HG03460 (cell line): ENCODE measurements around the gene ANKRD36C.
"Not testable (repeated sequence)": the region's sequence is repeated elsewhere in the genome, so short reads cannot be mapped to it uniquely, and the experiment has no call there.

Experiments used
- ATAC-seq: cut with Tn5 transposase; IDR thresholded peaks from one replicate; pipeline ENCODE4 v1.9.1; 2021; ENCODE audit not compliant: unreplicated experiment

Gene ANKRD36C

GRCh38 chr2:96008051-96008450 is 16.4 kb upstream of the ANKRD36C start:
- not testable (repeated sequence) for ATAC-seq

GRCh38 chr2:96006248-96006647 is 14.6 kb upstream of the ANKRD36C start:
- ATAC-seq: not testable (repeated sequence)

DNA sequence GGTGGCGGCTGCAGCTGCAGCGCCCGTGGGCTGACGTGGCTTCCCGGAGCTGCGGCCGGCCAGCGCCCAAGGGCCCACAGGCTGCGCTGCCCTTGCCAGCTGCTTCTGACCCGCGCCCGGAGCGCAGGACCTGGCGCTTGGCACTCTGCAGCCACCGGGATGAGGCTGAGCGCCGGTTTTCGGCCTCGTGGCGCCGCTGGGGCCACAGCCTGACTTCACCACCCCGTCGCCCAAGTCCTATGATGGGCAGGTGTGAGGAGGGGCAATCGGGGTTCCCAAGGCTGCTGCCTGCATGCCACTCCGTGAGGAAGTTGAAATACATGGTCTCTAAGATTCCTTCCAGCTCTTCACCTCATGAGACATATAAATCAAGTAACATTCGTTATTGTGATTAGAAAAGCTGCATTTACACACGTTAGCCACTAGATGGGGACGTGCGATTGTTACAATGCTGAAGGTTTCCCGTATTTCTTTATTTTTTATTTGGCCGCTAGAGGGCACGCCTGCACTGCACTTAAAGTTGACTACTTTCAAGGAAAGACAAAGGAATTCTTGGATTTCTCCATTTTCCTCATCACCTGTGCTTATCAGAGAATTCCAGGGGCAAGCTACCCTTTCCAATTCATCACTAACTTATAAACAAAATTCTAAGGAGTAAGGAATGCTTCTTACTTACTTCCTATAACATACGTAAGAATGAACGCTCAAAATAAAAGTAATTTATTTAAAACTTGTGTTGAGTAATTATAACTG is 1.1 kb upstream of the ANKRD36C start:
- ATAC-seq: not testable (repeated sequence)

DNA sequence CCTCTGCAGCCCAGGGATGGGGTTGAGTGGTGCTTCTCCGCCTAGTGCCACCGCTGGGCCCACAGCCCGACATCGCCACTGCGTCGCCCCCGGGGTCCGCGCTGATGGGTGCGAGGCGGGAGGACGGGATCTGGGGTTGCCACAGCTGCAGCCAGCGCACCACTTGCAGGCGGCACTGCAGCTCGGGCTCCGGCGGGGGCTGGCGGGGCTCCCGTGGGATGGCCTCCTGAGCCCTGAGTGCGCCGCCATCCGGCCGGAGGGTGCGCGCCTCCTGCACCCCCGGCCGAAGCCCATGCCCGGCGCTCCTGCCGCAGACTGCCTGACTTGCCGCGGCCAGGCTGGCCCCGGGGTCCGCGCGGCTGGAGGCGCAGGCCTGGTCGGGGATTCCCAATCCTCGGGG is 478 bp upstream of the ANKRD36C start:
- peak; percentile 44 for ATAC-seq

- not testable (repeated sequence) for ATAC-seq
Observed at GRCh38 chr2:95990884-95991283, 740 bp downstream of the ANKRD36C start.

- not testable (repeated sequence) for ATAC-seq
Observed at GRCh38 chr2:95951662-95952061, 40.0 kb downstream of the ANKRD36C start.

DNA sequence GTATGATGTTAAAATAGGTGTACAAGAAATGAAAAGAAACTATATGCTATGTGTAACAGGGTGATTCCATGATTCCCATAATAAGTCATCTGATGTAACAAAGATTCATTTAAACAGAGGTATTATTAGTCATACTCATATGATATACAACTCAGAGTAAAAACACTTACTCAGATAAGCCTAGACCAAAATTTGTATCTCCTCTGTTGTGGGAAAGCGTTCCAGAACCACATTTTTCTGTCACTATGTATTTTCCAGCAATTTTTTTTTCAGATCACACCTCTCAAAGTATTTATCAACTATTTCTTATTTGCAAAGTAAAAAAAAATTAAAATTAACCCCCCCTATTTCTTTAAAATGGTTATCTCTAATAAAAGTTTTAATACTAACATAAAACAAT is 43.6 kb downstream of the ANKRD36C start:
- ATAC-seq: not testable (repeated sequence)

DNA sequence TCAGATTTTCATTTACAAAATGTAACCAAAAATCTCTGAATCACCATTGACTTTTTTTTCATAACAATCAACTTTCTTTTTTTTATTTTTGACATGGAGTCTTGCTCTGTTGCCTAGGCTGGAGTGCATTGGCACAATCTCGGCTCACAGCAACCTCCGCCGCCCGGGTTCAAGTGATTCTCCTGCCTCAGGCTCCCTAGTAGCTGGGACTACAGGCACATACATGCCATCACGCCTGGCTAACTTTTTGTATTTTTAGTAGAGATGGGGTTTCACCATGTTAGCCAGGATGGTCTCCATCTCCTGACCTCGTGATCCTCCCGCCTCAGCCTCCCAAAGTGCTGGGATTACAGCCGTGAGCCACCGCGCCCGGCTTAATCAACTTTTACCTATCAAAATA is 51.7 kb downstream of the ANKRD36C start:
- ATAC-seq: not testable (repeated sequence)

DNA sequence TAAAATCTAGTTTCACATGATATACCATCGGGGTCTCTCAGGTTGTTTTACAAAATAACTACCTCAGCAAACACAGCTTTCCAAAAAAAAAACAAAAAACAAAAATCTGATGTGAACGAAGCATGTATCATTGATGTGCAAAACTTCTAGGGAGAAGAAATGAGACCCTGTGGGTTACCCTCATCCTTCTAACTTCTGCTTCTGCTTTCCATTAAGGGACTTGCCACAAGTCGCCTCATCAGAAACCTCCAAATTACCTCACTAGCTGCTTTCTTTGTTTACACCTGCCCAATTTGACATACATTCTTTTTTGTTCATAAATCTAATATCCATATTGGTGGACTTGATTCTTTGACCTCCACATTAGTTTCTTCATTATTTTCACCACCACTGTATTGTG is 60.9 kb downstream of the ANKRD36C start:
- not testable (repeated sequence) for ATAC-seq

DNA sequence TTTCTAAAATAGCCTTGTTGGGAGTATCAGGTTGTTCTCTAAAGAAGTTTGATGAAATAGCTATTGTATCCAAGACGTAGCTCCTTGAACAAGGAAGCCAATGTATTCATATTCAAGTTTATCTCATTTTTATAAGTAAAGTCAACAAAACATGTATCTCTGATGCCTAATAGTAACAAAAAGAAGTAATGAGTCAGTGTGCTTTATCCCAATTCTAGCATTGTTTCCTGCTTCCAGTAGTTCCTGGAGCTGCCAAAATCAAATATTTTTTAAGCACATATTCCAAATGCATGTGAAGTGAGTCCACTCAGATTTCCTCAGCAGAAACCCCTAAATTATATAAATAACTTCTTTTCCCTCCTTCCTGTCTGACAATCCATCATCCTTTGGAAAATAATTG is 74.6 kb downstream of the ANKRD36C start:
- not testable (repeated sequence) for ATAC-seq

GRCh38 chr2:95915131-95915530 is 76.5 kb downstream of the ANKRD36C start:
- ATAC-seq: not testable (repeated sequence)

GRCh38 chr2:95911431-95911830 is 80.2 kb downstream of the ANKRD36C start:
- ATAC-seq: not testable (repeated sequence)

DNA sequence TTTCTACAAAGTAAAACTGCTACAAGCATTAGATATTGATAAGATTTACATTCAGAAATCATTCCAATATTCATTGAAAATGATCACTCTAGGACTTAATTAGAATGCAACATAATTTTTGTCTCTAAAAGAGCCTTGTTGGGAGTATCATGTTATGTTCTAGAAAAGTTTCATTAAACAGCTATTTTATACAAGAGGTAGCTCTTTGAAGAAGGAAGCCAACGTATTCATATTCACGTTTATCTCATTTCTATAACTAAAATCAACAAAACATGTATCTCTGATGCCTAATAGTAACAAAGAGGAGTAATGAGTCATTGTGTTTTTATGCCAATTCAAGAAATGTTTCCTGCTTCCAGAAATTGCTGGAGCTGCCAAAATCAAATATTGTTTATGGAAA is 97.2 kb downstream of the ANKRD36C start:
- ATAC-seq: not testable (repeated sequence)

DNA sequence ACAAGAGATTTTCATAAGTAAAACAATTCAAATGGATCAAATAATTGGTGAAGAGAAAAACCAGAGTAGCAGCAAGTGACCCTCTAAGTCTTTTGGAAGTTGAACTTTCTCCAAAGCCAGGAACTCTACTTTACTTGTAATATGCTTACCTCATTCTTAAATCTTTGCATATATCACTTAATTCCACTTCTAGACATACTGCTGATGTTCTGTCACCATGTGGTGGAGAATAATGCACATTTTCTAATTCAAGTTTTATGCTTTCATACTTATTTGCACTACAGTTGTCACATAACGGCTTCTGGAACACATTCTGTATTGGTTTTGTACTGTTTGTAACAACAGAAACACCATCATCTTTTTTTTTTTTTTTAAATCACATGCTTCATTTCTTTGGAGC is 123.7 kb downstream of the ANKRD36C start:
- not testable (repeated sequence) for ATAC-seq

DNA sequence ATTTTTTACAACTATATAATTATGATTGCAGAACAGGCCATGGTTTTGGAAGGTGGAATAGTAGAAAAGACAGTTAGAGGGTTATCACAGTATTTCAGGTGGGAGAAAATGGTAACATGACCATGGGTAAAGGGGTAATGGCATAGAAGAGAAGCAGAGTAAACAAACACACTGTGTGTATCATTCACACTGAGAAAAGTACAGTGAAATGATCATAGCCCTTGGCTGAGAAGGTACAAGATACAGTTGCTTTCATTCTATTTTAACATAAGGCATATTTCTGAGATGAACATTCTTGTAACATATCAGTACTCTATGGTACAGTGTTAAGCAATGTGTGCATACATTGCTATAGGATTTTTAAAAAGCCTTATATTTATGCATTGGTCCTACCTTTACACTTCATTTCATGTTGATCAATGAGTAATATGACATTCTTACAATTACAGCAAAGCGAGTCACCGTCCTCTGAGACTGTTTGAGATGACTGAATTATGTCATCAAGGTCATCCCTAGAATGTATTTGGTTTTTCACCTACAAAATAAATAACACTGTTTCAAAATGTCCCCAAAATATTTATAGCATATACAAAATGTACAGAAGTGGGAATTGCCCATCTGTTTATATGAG is 124.5 kb downstream of the ANKRD36C start:
- ATAC-seq: not testable (repeated sequence)

DNA sequence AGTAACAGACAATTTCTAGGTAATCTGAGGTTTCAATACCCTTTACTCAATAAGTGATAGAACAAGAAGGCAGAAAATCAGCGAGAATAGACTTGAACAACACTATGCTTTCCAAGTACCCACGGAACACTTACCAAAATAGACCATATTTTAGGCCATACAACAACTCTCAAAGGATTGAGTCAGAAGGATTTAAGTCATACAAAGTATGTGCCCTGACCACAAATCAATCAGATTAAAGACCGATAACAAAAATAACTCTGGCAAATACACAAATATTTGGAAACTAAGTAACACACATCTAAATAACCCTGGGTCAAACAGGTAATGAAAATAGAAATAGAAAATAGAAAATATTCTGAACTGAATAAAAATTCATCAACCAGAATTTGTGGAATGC is 129.5 kb downstream of the ANKRD36C start:
- ATAC-seq: not testable (repeated sequence)

- no peak for ATAC-seq
Observed at GRCh38 chr2:95836151-95836550, 155.5 kb downstream of the ANKRD36C start.

- not testable (repeated sequence) for ATAC-seq
Observed at GRCh38 chr2:95834077-95835013, 157.3 kb downstream of the ANKRD36C start.

DNA sequence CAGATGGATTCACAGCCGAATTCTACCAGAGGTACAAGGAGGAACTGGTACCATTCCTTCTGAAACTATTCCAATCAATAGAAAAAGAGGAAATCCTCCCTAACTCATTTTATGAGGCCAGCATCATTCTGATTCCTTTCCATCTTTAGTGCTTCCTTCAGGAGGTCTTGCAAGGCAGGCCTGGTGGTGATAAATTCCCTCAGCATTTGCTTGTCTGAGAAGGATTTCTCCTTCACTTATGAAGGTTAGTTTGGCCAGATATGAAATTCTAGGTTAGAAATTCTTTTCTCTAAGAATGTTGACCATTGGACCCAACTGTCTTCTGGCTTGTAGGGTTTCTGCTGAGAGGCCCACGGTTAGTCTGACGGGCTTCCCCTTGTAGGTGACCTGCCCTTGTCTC is 167.4 kb downstream of the ANKRD36C start:
- ATAC-seq: not testable (repeated sequence)

- ATAC-seq: not testable (repeated sequence)
Observed at GRCh38 chr2:95817521-95817920, 174.1 kb downstream of the ANKRD36C start.

- ATAC-seq: not testable (repeated sequence)
Observed at GRCh38 chr2:95813311-95813710, 178.3 kb downstream of the ANKRD36C start.
